Measurements from ENCODE around the gene CADM2. TPM values are rescaled to one million over a fixed set of nuclear protein-coding genes. Genes with fewer than 3 reads are reported as not detected.

The CADM2 gene
- total RNA-seq, 1 experiment from 2014 or later: 10.9 TPM

GRCh38 chr3:85495602-85496001 lies 536.8 kb downstream of the CADM2 start:
- H3K9me3 Mint-ChIP-seq: no peaks in the 10 kb centered on the region
- peak overlapping the region in 1 of 3 experiments; percentile 51; a peak in 2 of 7 replicates for H3K27ac Mint-ChIP-seq
- Histone ChIP-seq H3K9ac (ENCODE audit: extremely low read depth, insufficient read length, low read length) (no peak overlapping the region), H3K14ac (ENCODE audit: insufficient read depth, low read length) (no peak overlapping the region), H2BK120ac (ENCODE audit: low read depth, low read length, poor library complexity, severe bottlenecking) (no peak overlapping the region), H3K79me1 (ENCODE audit: insufficient read depth, low read depth, low read length, poor library complexity, severe bottlenecking) (no peaks in the 10 kb centered on the region), H3T11ph (ENCODE audit: low read length) (no peak overlapping the region), H3K4ac (ENCODE audit: low read depth, low read length) (no peak overlapping the region), H3K23me2 (ENCODE audit: insufficient read length, low read depth, low read length, poor library complexity, severe bottlenecking) (no peaks in the 10 kb centered on the region), H3K79me2 (ENCODE audit: insufficient read depth, low read length) (no peaks in the 10 kb centered on the region), H4K5ac (ENCODE audit: insufficient read length, low read depth, low read length) (no peak overlapping the region), H2BK5ac (ENCODE audit: insufficient read length, low read length) (no peak overlapping the region), H3K4me2 (ENCODE audit: insufficient read depth, insufficient read length, low read length) (no peak overlapping the region), H2BK12ac (ENCODE audit: insufficient read length, low read depth, low read length) (no peak overlapping the region), H2BK15ac (ENCODE audit: low read depth, low read length) (no peak overlapping the region), H2AK5ac (ENCODE audit: insufficient read length, low read length) (no peak overlapping the region), H3K4me1 (ENCODE audit: insufficient read depth, low read length) (peaks cover 2% of the 10 kb centered on the region; the same call in 1 of the 2 replicates), H3K27ac (ENCODE audit: insufficient read length, low read depth, low read length) (no peak overlapping the region), H2AFZ (ENCODE audit: low read length) (no peak overlapping the region), H4K8ac (replicated peaks; ENCODE audit: insufficient read length, low read depth, low read length) (no peak overlapping the region), H3K18ac (ENCODE audit: insufficient read length, low read depth, low read length) (no peak overlapping the region), H2BK20ac (ENCODE audit: low read depth, low read length, poor library complexity, severe bottlenecking) (no peak overlapping the region), H3K9me3 (ENCODE audit: control insufficient read depth, low read depth, low read length) (no peaks in the 10 kb centered on the region), H4K20me1 (ENCODE audit: control insufficient read depth, insufficient read depth, insufficient read length) (no peaks in the 10 kb centered on the region), H3K27me3 (ENCODE audit: insufficient read depth, low read length) (no peaks in the 10 kb centered on the region), H3K23ac (ENCODE audit: insufficient read length, low read depth, low read length) (no peak overlapping the region), H4K91ac (ENCODE audit: insufficient read length, low read depth, low read length) (no peak overlapping the region), H3K56ac (ENCODE audit: insufficient read length, low read depth, low read length) (no peak overlapping the region)
- peaks cover 0 to 2% (median 0%) of the 10 kb centered on the region in 3 experiments; a peak in 1 of 7 replicates for H3K36me3 Mint-ChIP-seq (ENCODE audit: insufficient read depth in 1 of 3, low read depth in 3 of 3)
- peak; percentile 29 for DNase-seq
- WGBS (ENCODE audit: extremely low coverage, insufficient read length, low lambda C conversion rate): no CpG with 5 or more reads among the region's 5 CpGs
- H3K4me3 Mint-ChIP-seq: no peak overlapping the region
- H3K4me1 Mint-ChIP-seq: peaks cover 4 to 12% of the 10 kb centered on the region in 2 experiments; a peak in 3 of 4 replicates
- no peak for TF ChIP-seq CTCF (conservative IDR thresholded peaks at IDR 0.05)
- H3K27me3 Mint-ChIP-seq (ENCODE audit: low read depth): no peaks in the 10 kb centered on the region

Measured in H9 (cell line).